CD8-positive, alpha-beta memory T cell (primary cell): ENCODE data around the gene CMTM1. TPM values are rescaled to one million over a fixed set of nuclear protein-coding genes. Genes with fewer than 3 reads are reported as not detected.
"Not testable (repeated sequence)": the region's sequence is repeated elsewhere in the genome, so short reads cannot be mapped to it uniquely, and the experiment has no call there.

Experiments
- CTCF ChIA-PET: fragments of 350-600 bp; sonication (Branson Sonifier 250); formaldehyde crosslinking; loops from one replicate; lab custom pipeline; 2021; ENCODE audit warnings: antibody characterized with exemption; lab: Charles Lee
- POLR2A ChIA-PET: fragments of 350-600 bp; sonication (Branson Sonifier 250); formaldehyde crosslinking; loops from one replicate; lab custom pipeline; 2021; ENCODE audit warnings: antibody characterized with exemption; lab: Charles Lee
- DNase-seq, 5 donors: peaks; one replicate each; pipeline versions ENCODE4 v3.0.0 to v3.0.0-alpha.2; 2020 to 2022; ENCODE audit warnings: mixed read lengths in 1 of 5
- H3K27ac ChIP-seq: one replicate; pipeline ENCODE4 v1.7.0; 2013; ENCODE audit warnings: low read depth, mild to moderate bottlenecking, low read length, moderate library complexity
- H3K27me3 ChIP-seq: 2 replicates; pipeline ENCODE4 v1.7.0; 2013; ENCODE audit warnings: low read length, mild to moderate bottlenecking; ENCODE audit not compliant: insufficient read depth, poor library complexity, severe bottlenecking
- H3K36me3 ChIP-seq: 2 replicates; pipeline ENCODE4 v1.7.0; 2013; ENCODE audit warnings: mild to moderate bottlenecking, low read length, moderate library complexity; ENCODE audit not compliant: insufficient read depth
- H3K4me1 ChIP-seq: 2 replicates; pipeline ENCODE4 v1.7.0; 2013; ENCODE audit warnings: mild to moderate bottlenecking, low read length, moderate library complexity; ENCODE audit not compliant: insufficient read depth
- H3K4me3 ChIP-seq: 2 replicates; pipeline ENCODE4 v1.7.0; 2013; ENCODE audit warnings: mild to moderate bottlenecking, low read length
- H3K9me3 ChIP-seq: 2 replicates; pipeline ENCODE4 v1.7.0; 2013; ENCODE audit warnings: mild to moderate bottlenecking, low read length
- H3K27ac Mint-ChIP-seq, 8 donors: one replicate each; pipeline ENCODE4 v1.8.0; 2020 to 2021; ENCODE audit warnings: mixed read lengths in 8 of 8, mild to moderate bottlenecking in 6 of 8, inconsistent platforms in 3 of 8, moderate library complexity in 3 of 8
- H3K27me3 Mint-ChIP-seq, 2 donors: one replicate each; pipeline ENCODE4 v1.8.0; 2020 to 2021; ENCODE audit warnings: mixed read lengths in 2 of 2, mild to moderate bottlenecking in 1 of 2, moderate library complexity in 1 of 2
- H3K36me3 Mint-ChIP-seq, 3 donors: one replicate each; pipeline ENCODE4 v1.8.0; 2020 to 2021; ENCODE audit warnings: mixed read lengths in 3 of 3, inconsistent platforms in 1 of 3, mild to moderate bottlenecking in 1 of 3
- H3K4me1 Mint-ChIP-seq, 3 donors: one replicate each; pipeline ENCODE4 v1.8.0; 2020 to 2021; ENCODE audit warnings: mixed read lengths in 3 of 3, inconsistent platforms in 1 of 3, mild to moderate bottlenecking in 1 of 3
- H3K4me3 Mint-ChIP-seq, 7 donors: one replicate each; pipeline ENCODE4 v1.8.0; 2020 to 2021; ENCODE audit warnings: mixed read lengths in 7 of 7, mild to moderate bottlenecking in 6 of 7, moderate library complexity in 4 of 7, inconsistent platforms in 2 of 7
- H3K9me3 Mint-ChIP-seq, 5 donors: one replicate each; pipeline ENCODE4 v1.8.0; 2020 to 2022; ENCODE audit warnings: mixed read lengths in 5 of 5, mild to moderate bottlenecking in 3 of 5, moderate library complexity in 2 of 5, inconsistent platforms in 1 of 5
- polyA plus RNA-seq: library from polyadenylated mRNA; unstranded; fragments of 300-500 nt; fragmentation: Illumina TruSeq; gene quantifications from one replicate; pipeline ENCODE4 v1.2.3, GENCODE V29; 2021
- total RNA-seq, 2 experiments: library from RNA; stranded (reverse); gene quantifications; one replicate each; pipeline ENCODE4 v1.2.3, GENCODE V29; 2021

The CMTM1 gene
- total and polyA plus RNA-seq, 3 experiments from 2014 or later = 1.2 to 8.6 (median 8.2) TPM

DNA sequence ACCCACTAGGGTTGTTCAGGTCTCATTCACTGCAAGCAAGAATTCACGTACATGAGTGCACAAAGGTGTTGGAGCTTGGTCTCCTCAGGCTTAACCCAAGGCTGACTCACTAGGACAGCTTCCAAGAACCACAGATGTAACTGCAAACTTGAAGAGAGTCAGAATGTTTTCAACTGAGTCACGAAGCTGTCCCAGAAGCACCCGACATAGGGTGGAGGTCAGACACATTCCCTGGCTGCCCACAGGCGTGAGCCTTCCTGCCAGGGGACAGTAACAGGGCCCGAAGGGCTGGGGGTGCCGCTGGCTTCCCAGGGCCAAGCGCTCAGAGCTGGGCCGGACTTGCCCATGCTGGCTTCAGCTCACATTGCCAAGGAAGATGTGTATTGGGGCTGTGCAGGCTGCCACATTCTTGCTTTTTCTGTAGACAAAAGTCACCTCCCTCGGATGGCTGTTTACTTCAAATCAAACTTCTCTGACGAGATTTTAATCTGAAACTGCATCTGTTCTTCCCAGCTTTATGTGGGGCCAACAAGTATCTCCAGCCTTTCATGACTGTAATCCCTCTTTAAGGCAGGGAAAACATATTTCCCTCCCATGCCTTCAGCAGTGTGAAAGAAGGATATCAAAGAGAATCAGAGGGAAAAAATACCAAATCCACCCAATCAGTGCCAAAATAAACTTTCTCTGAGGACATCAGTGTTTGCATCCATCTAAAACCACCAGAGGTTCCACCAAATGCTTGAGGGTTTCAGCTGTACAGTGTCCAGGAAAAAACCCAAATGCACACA is 52.5 kb downstream of the CMTM1 start:
- ChIA-PET POLR2A (interaction anchor here (0.6 kb wide), 1 partner anchor 52 kb away, joined by 4 read pairs; no protein-coding TSS in a partner anchor), CTCF (interaction anchor here (2.5 kb wide), 1 partner anchor 11 kb away, joined by 12 read pairs; no protein-coding TSS in a partner anchor)
- Mint-ChIP-seq H3K36me3 (peaks cover 0 to 6% (median 0%) of the 10 kb centered on the region in 3 donors), H3K4me3 (no peak overlapping the region), H3K4me1 (peaks cover 0 to 6% (median 0%) of the 10 kb centered on the region in 3 donors), H3K27ac (no peak overlapping the region), H3K9me3 (no peaks in the 10 kb centered on the region), H3K27me3 (no peaks in the 10 kb centered on the region)
- Histone ChIP-seq H3K4me3 (no peak overlapping the region), H3K9me3 (no peaks in the 10 kb centered on the region), H3K4me1 (no peaks in the 10 kb centered on the region), H3K36me3 (no peaks in the 10 kb centered on the region), H3K27me3 (no peaks in the 10 kb centered on the region), H3K27ac (no peak overlapping the region)
- DNase-seq = no peak

DNA sequence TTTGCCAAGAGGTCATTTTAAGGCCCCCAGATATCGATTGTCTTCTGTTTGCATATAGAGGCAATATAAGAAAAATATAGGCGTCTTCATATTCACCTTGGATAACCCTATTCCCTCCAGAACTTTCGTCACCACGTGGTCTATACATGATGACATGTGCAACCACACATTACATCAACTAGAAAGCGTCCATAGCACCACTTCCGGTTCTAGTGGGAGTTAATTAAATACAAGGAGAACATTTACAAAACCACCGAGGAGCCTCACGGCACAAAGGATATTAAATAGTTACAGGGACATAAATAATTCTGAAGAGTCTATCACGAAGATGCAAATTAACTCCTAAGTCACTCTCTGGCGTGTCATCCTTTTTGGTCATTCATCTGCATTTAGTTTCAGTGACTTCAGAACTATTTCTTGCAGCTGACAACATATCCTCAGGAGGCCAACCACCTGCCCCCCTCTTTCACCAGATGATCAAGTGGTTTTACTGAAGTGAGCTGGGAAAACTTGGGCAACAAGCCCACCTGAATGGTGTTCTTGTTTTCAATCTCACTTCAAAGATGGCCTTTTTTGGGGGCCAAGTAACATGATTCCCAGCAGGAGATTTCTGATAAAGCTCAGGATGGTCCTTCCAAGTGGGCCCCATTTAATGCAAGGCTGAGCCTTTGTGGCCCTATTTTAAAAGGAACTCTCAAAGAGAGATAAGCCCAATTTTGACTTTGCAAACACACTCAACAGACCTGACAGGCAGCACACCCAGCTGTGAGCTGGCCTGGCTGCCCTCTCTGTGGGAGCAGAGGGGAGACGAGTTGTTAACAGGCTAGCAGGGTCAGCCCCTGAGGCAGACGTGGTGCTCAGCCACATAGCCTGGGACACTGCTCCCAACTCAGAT is 53.5 kb downstream of the CMTM1 start:
- H3K36me3 Mint-ChIP-seq = peaks cover 0 to 3% (median 0%) of the 10 kb centered on the region in 3 donors
- H3K36me3 ChIP-seq = no peaks in the 10 kb centered on the region
- no peak overlapping the region for H3K4me3 Mint-ChIP-seq
- ChIA-PET POLR2A (no interaction called here), CTCF (interaction anchor here (2.5 kb wide), 1 partner anchor 12 kb away, joined by 12 read pairs; no protein-coding TSS in a partner anchor)
- H3K27ac ChIP-seq = no peak overlapping the region
- H3K27me3 ChIP-seq = no peaks in the 10 kb centered on the region
- no peak overlapping the region for H3K4me3 ChIP-seq
- H3K27ac Mint-ChIP-seq = no peak overlapping the region
- no peaks in the 10 kb centered on the region for H3K9me3 ChIP-seq
- H3K9me3 Mint-ChIP-seq = no peaks in the 10 kb centered on the region
- no peaks in the 10 kb centered on the region for H3K27me3 Mint-ChIP-seq
- DNase-seq = no peak
- no peaks in the 10 kb centered on the region for H3K4me1 ChIP-seq
- peaks cover 0 to 6% (median 0%) of the 10 kb centered on the region in 3 donors for H3K4me1 Mint-ChIP-seq

GRCh38 chr16:66620429-66620795 is 54.2 kb downstream of the CMTM1 start:
- Mint-ChIP-seq H3K27me3 (no peaks in the 10 kb centered on the region), H3K9me3 (no peaks in the 10 kb centered on the region), H3K4me1 (peaks cover 0 to 6% (median 0%) of the 10 kb centered on the region in 3 donors), H3K27ac (no peak overlapping the region), H3K36me3 (no peaks in the 10 kb centered on the region), H3K4me3 (no peak overlapping the region)
- Histone ChIP-seq H3K4me1 (no peaks in the 10 kb centered on the region), H3K27ac (no peak overlapping the region), H3K27me3 (no peaks in the 10 kb centered on the region), H3K9me3 (no peaks in the 10 kb centered on the region), H3K36me3 (no peaks in the 10 kb centered on the region), H3K4me3 (no peak overlapping the region)
- ChIA-PET CTCF (interaction anchor here (0.6 to 2.5 kb wide), 2 partner anchors 12 to 43 kb away, joined by 3 to 12 read pairs; no protein-coding TSS in a partner anchor), POLR2A (interaction anchor here (0.7 kb wide), 1 partner anchor 562 kb away, joined by 3 read pairs; no protein-coding TSS in a partner anchor)
- no peak for DNase-seq

DNA sequence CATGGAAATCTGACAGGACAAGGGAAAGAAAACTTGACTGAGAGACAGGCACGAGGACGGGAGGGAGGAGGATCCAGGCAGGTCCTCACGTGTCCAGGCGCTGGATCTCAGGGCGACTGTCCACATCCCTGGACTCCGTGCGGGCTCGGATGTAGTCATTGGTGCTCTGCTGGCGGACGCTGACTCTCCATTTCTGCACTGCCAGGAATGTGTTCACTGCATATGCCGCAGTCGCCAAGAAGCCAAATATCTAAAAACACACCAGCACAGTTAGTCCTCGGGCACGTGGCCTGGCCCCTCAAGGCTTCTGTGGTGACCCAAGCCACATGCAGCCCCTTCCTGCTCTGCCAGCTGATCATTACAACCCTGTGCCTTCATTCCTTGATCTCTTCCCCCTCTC is 55.7 kb downstream of the CMTM1 start:
- CTCF ChIA-PET = no interaction called here
- Histone ChIP-seq H3K27me3 (no peaks in the 10 kb centered on the region), H3K36me3 (no peaks in the 10 kb centered on the region), H3K27ac (no peak overlapping the region), H3K4me3 (no peak overlapping the region), H3K9me3 (no peaks in the 10 kb centered on the region), H3K4me1 (no peaks in the 10 kb centered on the region)
- Mint-ChIP-seq H3K27ac (no peak overlapping the region), H3K4me1 (peaks cover 0 to 6% (median 0%) of the 10 kb centered on the region in 3 donors), H3K36me3 (no peaks in the 10 kb centered on the region), H3K4me3 (no peak overlapping the region), H3K27me3 (peaks cover 0 to 4% of the 10 kb centered on the region in 2 donors), H3K9me3 (no peaks in the 10 kb centered on the region)
- DNase-seq = no peak
- POLR2A ChIA-PET = no interaction called here

- Mint-ChIP-seq H3K36me3 (no peaks in the 10 kb centered on the region), H3K4me1 (peaks cover 0 to 6% (median 0%) of the 10 kb centered on the region in 3 donors), H3K4me3 (no peak overlapping the region), H3K27me3 (peaks cover 0 to 4% of the 10 kb centered on the region in 2 donors), H3K27ac (peak overlapping the region in 1 of 8 donors; percentile 11), H3K9me3 (no peaks in the 10 kb centered on the region)
- H3K36me3 ChIP-seq = no peaks in the 10 kb centered on the region
- ChIA-PET CTCF (interaction anchor here (1.1 kb wide), 1 partner anchor 28 kb away, joined by 4 read pairs; no protein-coding TSS in a partner anchor), POLR2A (no interaction called here)
- DNase-seq = no peak
- no peaks in the 10 kb centered on the region for H3K27me3 ChIP-seq
- H3K27ac ChIP-seq = no peak overlapping the region
- no peaks in the 10 kb centered on the region for H3K9me3 ChIP-seq
- H3K4me1 ChIP-seq = no peaks in the 10 kb centered on the region
- no peak overlapping the region for H3K4me3 ChIP-seq
Observed at GRCh38 chr16:66622863-66623262, 56.6 kb downstream of the CMTM1 start.

GRCh38 chr16:66623755-66624154 is 57.5 kb downstream of the CMTM1 start:
- no peak overlapping the region for H3K27ac ChIP-seq
- no peaks in the 10 kb centered on the region for H3K36me3 ChIP-seq
- no peak for DNase-seq
- H3K9me3 Mint-ChIP-seq = no peaks in the 10 kb centered on the region
- no peaks in the 10 kb centered on the region for H3K4me1 ChIP-seq
- H3K4me3 Mint-ChIP-seq = no peak overlapping the region
- H3K4me1 Mint-ChIP-seq = peaks cover 0 to 6% (median 0%) of the 10 kb centered on the region in 3 donors
- POLR2A ChIA-PET = no interaction called here
- H3K27me3 ChIP-seq = no peaks in the 10 kb centered on the region
- peaks cover 0 to 4% of the 10 kb centered on the region in 2 donors for H3K27me3 Mint-ChIP-seq
- no peaks in the 10 kb centered on the region for H3K36me3 Mint-ChIP-seq
- no peaks in the 10 kb centered on the region for H3K9me3 ChIP-seq
- CTCF ChIA-PET = interaction anchor here (1.1 to 2.5 kb wide), 2 partner anchors 15 to 27 kb away, joined by 4 to 11 read pairs; no protein-coding TSS in a partner anchor
- H3K4me3 ChIP-seq = no peak overlapping the region
- H3K27ac Mint-ChIP-seq = no peak overlapping the region

DNA sequence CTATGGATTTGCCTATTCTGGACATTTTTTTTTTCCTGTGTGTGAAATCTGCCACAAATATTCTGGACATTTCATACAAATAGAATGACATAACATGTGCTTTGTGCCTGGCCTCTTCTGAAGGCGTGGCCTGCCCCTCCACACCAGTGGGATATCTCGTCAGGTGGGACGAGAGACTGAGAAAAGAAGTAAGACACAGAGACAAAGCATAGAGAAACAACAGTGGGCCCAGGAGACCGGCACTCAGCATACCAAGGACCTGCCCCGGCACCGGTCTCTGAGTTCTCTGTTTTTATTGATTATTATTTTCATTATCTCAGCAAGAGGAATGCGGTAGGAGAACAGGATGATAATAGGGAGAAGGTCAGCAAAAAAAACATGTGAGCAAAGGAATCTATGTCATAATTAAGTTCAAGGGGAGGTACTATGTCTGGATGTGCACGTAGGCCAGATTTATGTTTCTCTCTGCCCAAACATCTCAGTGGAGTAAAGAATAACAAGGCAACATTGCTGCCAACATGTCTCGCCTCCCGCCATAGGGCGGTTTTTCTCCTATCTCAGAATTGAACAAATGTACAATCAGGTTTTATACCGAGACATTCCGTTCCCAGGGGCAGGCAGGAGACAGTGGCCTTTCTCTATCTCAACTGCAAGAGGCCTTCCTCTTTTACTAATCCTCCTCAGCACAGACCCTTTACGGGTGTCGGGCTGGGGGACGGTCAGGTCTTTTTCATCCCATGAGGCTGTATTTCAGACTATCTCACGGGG is 61.6 kb downstream of the CMTM1 start:
- CTCF ChIA-PET, H3K4me3 ChIP-seq, H3K4me1 ChIP-seq, H3K27me3 Mint-ChIP-seq, H3K4me1 Mint-ChIP-seq, H3K9me3 ChIP-seq, POLR2A ChIA-PET, H3K27ac ChIP-seq, DNase-seq, H3K4me3 Mint-ChIP-seq, H3K27me3 ChIP-seq, H3K36me3 ChIP-seq, H3K9me3 Mint-ChIP-seq, H3K36me3 Mint-ChIP-seq: not testable (repeated sequence)
- H3K27ac Mint-ChIP-seq = peak overlapping the region in 1 of 8 donors; percentile 0
